Urinary bladder (tissue), 4 donors: ENCODE results near the gene SDHAF2. TPM values are rescaled to one million over a fixed set of nuclear protein-coding genes. Genes with fewer than 3 reads are reported as not detected.

Experiments used
- DNase-seq: peaks from one replicate; pipeline ENCODE4 v3.0.0-alpha.2; 2015; ENCODE audit errors: extremely low spot score
- H3K27ac ChIP-seq: one replicate; pipeline ENCODE4 v1.5.1; 2013; ENCODE audit warnings: low read depth, mild to moderate bottlenecking, moderate library complexity
- H3K36me3 ChIP-seq: one replicate; pipeline ENCODE4 v1.6.1; 2013; ENCODE audit warnings: mild to moderate bottlenecking, moderate library complexity; ENCODE audit not compliant: insufficient read depth
- H3K4me1 ChIP-seq: one replicate; pipeline ENCODE4 v1.6.1; 2013; ENCODE audit warnings: mild to moderate bottlenecking, moderate library complexity; ENCODE audit not compliant: insufficient read depth
- H3K4me3 ChIP-seq: one replicate; pipeline ENCODE4 v1.5.1; 2013; ENCODE audit warnings: low read depth, low read length
- WGBS: extraction: QIAGEN DNeasy Blood & Tissue Kit; methylation state at CpG from one replicate; pipeline ENCODE4 v1.1.7; 2013; 5-methylcytosine and 5-hydroxymethylcytosine counted together
- polyA plus RNA-seq: library from polyadenylated mRNA; stranded (reverse); fragments of 200-250 nt; gene quantifications from one replicate; pipeline ENCODE4 v1.2.3, GENCODE V29; 2013
- small RNA-seq: library from RNA; depleted of rRNA; stranded (forward); fragments of <200 nt; gene quantifications from one replicate; pipeline ENCODE3, GENCODE V24; 2014
- total RNA-seq: library from RNA; depleted of rRNA; stranded (reverse); fragments of >200 nt; gene quantifications from one replicate; pipeline ENCODE4 v1.2.3, GENCODE V29; 2014
- donor health status: healthy with polysubstance abuse.
- donor health status: healthy.

Gene SDHAF2
- total and polyA plus RNA-seq, 2 donors, result 36.6 to 40.7 TPM

DNA sequence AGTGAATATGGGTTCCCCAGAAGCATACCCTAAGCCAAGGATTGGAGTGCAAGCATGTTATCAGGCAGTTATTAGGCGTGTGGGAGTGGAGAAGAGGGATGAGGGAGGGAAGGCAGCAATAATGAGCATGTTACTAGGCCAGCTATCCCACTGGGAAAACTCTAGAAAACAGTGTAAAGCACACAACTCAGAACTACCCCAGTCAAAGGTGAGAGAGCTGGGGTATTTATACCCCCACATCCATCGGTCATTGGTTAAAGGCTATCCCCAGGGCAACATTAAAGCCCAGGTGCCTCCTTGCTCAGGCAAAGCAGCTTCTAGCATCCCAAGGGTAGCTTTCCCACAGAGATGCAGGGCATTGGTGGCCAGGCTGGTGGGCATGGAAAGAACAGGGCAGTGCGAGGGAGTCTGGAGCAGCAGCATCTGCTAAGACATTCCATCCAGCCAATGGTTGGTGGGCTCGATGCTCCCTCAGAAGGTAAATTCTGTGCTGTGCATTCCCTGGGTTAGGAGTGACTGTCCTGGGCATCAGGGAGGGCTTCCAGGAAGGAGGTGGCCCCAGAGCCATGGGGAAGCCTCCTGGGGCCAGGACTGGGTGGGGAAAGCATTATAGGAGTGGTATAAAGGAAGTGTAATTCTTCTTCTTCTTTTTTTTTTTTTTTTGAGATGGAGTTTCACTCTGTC lies 57.6 kb downstream of the SDHAF2 start:
- 97% methylated on average over 4 of the region's 4 CpGs for WGBS
- H3K36me3 ChIP-seq, result no peaks in the 10 kb centered on the region
- no peak overlapping the region for H3K4me3 ChIP-seq
- no peaks in the 10 kb centered on the region for H3K4me1 ChIP-seq
- H3K27ac ChIP-seq, result no peak overlapping the region
- DNase-seq, result no peak

DNA sequence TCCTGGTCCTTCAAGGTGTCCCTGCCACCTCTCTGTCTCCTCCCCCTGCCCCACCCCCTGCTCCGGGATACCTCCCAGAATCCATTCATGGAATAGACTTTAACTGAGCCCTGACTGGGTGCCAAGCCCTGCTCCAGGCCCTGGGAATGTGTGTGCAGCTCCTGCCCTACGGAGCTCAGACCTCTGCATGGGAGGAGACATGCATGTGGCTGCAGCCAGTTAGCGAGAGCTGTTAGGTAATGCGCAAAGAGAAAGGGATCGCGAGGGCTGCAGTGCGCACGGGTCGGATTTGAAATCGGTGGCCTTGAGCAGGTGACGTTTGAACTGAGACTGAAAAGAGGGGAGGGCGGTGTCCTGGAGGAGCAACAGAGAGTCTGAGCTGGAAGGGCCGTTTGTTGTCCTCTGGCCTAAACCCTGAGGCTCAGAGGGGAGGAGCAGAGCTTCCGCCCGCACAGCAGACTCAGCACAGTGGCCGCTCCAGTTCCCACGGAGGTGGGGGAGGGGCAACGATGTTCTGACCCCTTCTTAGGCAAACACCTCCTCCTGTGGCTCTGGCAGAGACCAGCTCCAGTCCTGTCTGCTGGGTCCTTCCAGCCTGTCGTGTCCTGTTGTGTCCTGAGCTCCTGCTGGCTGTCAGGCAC lies 58.8 kb downstream of the SDHAF2 start:
- no peaks in the 10 kb centered on the region for H3K36me3 ChIP-seq
- H3K4me3 ChIP-seq, result no peak overlapping the region
- H3K27ac ChIP-seq, result no peak overlapping the region
- 22% methylated on average over 19 of the region's 19 CpGs for WGBS
- no peaks in the 10 kb centered on the region for H3K4me1 ChIP-seq
- no peak for DNase-seq

DNA sequence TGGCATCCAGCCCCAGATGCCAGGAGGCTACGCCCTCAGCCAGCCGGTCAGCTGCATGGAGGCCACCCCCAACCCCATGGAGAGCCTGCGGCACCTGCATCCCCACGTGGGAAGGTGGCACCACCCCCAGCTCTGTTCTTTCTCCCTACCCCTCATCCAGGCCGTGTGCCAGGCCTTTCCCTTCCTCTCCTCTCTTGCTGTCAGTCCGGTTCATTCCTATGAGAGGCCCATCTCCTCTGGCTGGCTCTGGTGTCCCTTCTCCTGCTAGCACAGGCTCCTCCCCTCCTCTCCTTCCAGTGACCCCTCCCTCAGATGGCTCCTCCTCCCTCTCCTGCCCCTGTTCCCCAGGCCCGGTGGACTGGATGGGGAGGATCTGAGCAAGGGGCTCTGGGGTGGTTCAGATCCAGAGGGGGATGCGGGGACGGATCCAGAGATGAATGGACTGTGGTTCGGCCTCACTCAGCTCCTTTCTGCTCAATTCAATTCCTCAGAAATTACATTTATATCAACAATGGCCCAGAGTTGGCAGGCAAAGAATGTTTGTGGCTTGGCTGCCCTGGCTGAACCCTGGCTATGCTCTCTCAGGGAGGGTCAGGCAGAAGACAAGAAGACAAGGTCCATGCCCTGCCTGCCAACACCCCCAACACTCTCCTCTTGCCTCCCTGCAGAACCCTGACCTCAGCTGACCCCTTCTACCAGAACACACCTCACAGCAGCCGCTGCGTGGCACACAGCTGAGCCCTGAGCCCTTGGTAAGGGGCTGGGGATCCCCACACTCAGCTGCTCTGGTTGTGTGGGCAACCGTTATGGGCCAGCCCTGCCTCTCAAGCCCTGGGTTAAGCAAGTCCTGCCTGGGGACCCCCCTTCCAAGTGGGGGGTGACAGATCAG lies 60.2 kb downstream of the SDHAF2 start:
- H3K27ac ChIP-seq, result no peak overlapping the region
- H3K36me3 ChIP-seq, result no peaks in the 10 kb centered on the region
- no peak overlapping the region for H3K4me3 ChIP-seq
- 39% methylated on average over 13 of the region's 13 CpGs for WGBS
- no peaks in the 10 kb centered on the region for H3K4me1 ChIP-seq
- DNase-seq, result no peak

DNA sequence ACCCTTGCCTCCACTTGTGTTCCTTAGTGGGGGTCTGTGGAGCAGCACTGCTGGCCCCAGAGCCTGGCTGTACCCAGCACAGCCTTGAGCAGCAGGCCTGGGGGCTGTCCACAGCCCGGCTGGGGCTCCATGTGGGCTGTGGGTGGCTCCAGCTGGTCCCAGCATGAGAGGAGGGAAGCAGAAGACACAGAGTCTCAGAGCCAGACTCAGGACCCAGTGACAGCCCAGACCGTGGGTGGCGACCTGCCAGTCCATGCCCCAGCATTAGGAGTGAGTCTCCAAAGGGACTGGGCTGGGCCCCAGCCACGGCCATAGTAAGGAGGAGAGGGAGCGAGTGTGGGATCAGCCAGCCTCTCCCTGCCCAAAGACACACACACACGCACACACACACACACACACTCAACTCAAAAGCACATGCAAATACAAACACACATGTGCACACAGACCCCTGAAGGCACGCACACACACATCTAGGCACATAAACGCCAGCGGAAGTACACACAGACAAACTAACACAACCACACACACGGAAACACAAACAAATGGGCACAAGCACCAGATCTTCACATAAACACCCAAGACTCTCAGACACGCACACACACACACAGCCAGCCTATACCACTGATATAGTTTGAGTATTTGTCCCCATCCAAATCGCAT lies 61.9 kb downstream of the SDHAF2 start:
- no peak for DNase-seq
- WGBS, result 88% methylated on average over 12 of the region's 12 CpGs
- no peaks in the 10 kb centered on the region for H3K4me1 ChIP-seq
- H3K36me3 ChIP-seq, result no peaks in the 10 kb centered on the region
- no peak overlapping the region for H3K27ac ChIP-seq
- no peak overlapping the region for H3K4me3 ChIP-seq

DNA sequence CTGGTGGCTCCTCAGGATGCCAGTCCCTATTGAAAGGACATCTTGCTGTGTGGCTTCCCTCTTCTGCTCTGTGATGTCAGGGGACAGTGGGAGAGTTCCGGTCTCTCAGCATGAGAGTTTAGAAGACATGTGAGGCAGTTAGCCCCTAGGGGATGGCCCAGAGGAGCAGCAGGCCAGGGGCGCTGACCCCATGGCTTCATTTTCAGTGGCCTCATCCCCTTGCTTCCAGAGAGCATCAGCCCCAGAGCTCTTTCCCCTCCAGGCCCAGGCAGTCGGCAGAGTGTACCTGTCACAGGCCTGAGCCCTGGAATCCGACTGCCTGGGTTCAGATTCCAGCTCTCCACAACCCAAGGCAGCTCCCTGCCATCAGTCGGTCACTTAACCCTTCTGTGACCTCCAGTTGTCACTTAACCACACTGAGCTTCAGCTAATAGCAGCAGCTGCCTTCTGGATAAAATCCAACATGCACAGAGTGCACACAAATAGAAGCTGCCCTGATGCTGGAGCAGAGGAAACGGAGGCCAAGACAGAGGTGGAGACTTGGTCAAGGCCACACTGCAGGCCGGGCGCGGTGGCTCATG lies 64.5 kb downstream of the SDHAF2 start:
- WGBS, result 69% methylated on average over 9 of the region's 9 CpGs
- H3K36me3 ChIP-seq, result no peaks in the 10 kb centered on the region
- H3K4me1 ChIP-seq, result no peaks in the 10 kb centered on the region
- DNase-seq, result no peak
- no peak overlapping the region for H3K4me3 ChIP-seq
- H3K27ac ChIP-seq, result no peak overlapping the region

DNA sequence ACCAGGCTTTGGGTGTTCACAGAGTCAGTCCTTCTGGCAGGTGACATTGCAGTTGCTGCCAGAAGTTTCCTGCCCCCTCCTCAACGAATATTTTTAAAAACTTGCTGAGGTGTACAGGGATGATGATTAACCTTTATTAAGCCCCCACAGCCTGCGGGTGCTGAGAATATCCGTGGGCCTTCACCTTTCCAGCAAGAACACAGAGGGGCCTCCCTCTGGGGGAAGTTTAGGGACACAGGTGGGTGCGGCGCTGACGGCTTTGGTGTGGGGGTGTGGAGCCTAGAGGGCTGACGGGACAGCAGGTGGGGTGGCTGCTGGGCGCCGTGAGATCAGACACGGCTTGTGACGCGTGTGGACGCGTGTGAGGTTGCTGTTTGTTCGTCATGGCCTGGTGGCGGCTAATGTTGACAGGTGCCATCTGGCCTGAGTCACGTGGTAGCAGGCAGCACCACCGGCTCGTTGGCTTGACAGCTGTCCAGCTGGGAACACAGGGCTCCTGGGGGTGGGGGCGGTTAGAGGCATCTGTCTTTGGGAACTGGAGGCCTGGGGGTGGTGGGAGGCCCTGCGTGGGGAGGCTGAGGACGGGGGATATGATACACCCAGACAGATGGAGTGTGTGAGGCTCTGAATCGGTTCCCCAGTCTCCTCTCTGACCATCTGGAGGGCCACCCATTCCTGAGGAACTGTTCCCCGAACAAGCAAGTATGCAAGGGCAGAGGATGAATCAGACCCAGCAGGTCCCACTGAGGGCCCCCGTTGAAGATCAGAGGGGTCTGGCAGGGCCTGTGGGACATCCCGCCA lies 66.1 kb downstream of the SDHAF2 start:
- Histone ChIP-seq H3K27ac (no peak overlapping the region), H3K4me3 (no peak overlapping the region), H3K36me3 (no peaks in the 10 kb centered on the region), H3K4me1 (no peaks in the 10 kb centered on the region)
- DNase-seq, result no peak
- 65% methylated on average over 26 of the region's 26 CpGs for WGBS

Small RNA genes within 50 kb of the gene (small RNA-seq; reads per million reads assigned to genes)
- not detected for gene RN7SL23P

Other genes with a start within 250 kb of the SDHAF2 start
- gene PGA3, start 226.6 kb upstream of the SDHAF2 start, total RNA-seq, result 1.3 TPM
- 0.60 TPM for gene PGA3, start 226.6 kb upstream of the SDHAF2 start, polyA plus RNA-seq
- gene PGA4, start 207.8 kb upstream of the SDHAF2 start, total RNA-seq, result 1.2 TPM
- 1.1 TPM for gene PGA4, start 207.8 kb upstream of the SDHAF2 start, polyA plus RNA-seq
- gene PGA5, start 188.9 kb upstream of the SDHAF2 start, total RNA-seq, result 0.69 TPM
- gene PGA5, start 188.9 kb upstream of the SDHAF2 start, polyA plus RNA-seq, result 0.38 TPM
- 0.63 TPM for gene VWCE, start 134.8 kb upstream of the SDHAF2 start, total RNA-seq
- 0.67 TPM for gene VWCE, start 134.8 kb upstream of the SDHAF2 start, polyA plus RNA-seq
- gene DDB1, start 97.0 kb upstream of the SDHAF2 start, total RNA-seq, result 136 TPM
- 109 TPM for gene DDB1, start 97.0 kb upstream of the SDHAF2 start, polyA plus RNA-seq
- 8.3 TPM for gene TKFC, start 96.9 kb upstream of the SDHAF2 start, total RNA-seq
- 27.6 TPM for gene TKFC, start 96.9 kb upstream of the SDHAF2 start, polyA plus RNA-seq
- 19.6 TPM for gene CYB561A3, start 68.2 kb upstream of the SDHAF2 start, total RNA-seq
- 34.9 TPM for gene CYB561A3, start 68.2 kb upstream of the SDHAF2 start, polyA plus RNA-seq
- gene TMEM138, start 67.8 kb upstream of the SDHAF2 start, total RNA-seq, result 25.5 TPM
- gene TMEM138, start 67.8 kb upstream of the SDHAF2 start, polyA plus RNA-seq, result 34.3 TPM
- 20.5 TPM for gene TMEM216, start 37.5 kb upstream of the SDHAF2 start, total RNA-seq
- gene TMEM216, start 37.5 kb upstream of the SDHAF2 start, polyA plus RNA-seq, result 17.4 TPM
- gene CPSF7, start 149 bp upstream of the SDHAF2 start, total RNA-seq, result 32.9 TPM
- 61.1 TPM for gene CPSF7, start 149 bp upstream of the SDHAF2 start, polyA plus RNA-seq
- not detected for gene LRRC10B, start 78.6 kb downstream of the SDHAF2 start, total RNA-seq
- gene LRRC10B, start 78.6 kb downstream of the SDHAF2 start, polyA plus RNA-seq, result 2.7 TPM
- gene SYT7, start 151.0 kb downstream of the SDHAF2 start, total RNA-seq, result 1.1 TPM
- 2.6 TPM for gene SYT7, start 151.0 kb downstream of the SDHAF2 start, polyA plus RNA-seq